Activated CD4-positive, alpha-beta T cell treated with anti-CD3 and anti-CD28 coated beads for 1 hour (primary cell): ENCODE measurements around the gene CACHD1.
"Not testable (repeated sequence)": the region's sequence is repeated elsewhere in the genome, so short reads cannot be mapped to it uniquely, and the experiment has no call there.

Experiments used
- DNase-seq: peaks from one replicate; pipeline ENCODE4 v3.0.0-alpha.2; 2020

The CACHD1 gene

GRCh38 chr1:64598100-64598571, 128.2 kb downstream of the CACHD1 start:
- no peak for DNase-seq

DNA sequence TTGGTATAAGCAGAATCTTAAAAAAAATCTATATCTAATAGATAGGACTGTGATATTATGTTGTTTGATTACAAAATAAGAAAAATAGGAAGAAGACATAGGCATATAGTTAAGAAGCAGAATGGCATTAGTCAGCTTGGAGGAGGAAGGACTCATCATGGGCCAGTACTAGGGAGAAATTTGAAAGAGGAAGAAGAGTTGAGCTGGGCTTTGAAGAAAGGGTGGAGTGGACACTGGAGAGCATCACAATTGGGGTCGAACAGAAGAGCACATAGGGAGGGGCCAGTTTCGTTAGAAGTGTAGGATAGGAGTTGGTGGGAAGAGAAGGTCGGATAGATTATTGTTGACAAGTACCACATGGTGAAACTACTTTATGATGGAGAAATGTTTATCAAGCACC, 129.3 kb downstream of the CACHD1 start:
- DNase-seq: no peak

GRCh38 chr1:64601207-64601606, 131.3 kb downstream of the CACHD1 start:
- DNase-seq: no peak

DNA sequence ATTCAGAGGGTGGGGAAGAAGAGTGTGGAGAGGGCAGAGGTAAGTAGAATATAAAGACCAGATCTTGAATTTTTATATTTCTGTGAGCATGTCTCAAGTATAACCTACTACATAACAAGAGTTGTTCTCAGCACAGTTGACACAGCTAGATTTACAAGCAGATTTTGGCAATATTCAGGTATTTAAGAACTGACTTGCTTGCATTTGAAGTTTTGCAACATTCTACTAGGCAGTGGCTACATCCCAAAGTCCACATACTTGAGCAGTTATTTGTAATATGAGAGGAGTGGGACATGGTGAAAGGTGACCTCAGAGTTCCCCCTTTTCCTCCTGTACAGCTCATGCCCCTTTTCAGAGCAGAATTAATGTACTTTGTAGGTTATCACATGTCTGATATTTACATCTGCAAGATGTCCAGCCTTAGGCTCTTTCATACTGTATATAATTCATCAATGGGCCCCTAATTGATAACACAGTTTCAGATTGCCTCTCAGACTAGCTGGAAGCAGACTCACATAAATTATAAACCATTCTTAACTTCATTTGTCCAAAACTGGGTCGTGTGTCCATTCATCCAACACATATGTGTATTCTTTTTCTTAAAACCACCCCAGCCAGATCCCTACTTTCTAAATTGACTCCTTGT, 138.2 kb downstream of the CACHD1 start:
- DNase-seq: no peak

GRCh38 chr1:64608651-64609048, 138.7 kb downstream of the CACHD1 start:
- no peak for DNase-seq

DNA sequence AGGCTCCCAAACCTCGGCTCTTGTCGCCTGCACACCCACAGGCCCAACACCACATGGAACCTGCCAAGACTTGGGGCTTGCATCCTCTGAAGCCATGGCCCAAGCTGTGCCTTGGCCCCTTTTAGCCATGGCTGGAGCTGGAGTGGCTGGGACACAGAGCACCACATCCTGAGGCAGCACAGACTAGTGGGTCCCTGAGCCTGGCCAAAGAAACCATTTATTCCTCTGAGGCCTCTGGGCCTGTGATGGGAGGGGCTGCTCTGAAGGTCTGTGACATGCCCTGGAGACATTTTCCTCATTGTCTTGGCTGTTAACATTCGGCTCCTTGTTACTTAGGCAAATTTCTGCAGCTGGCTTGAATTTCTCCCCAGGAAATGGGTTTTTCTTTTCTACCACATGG, 141.0 kb downstream of the CACHD1 start:
- DNase-seq: not testable (repeated sequence)

GRCh38 chr1:64616039-64616438, 146.1 kb downstream of the CACHD1 start:
- no peak for DNase-seq

- no peak for DNase-seq
Observed at GRCh38 chr1:64623750-64624191, 153.8 kb downstream of the CACHD1 start.

GRCh38 chr1:64624218-64624713, 154.3 kb downstream of the CACHD1 start:
- DNase-seq: no peak

DNA sequence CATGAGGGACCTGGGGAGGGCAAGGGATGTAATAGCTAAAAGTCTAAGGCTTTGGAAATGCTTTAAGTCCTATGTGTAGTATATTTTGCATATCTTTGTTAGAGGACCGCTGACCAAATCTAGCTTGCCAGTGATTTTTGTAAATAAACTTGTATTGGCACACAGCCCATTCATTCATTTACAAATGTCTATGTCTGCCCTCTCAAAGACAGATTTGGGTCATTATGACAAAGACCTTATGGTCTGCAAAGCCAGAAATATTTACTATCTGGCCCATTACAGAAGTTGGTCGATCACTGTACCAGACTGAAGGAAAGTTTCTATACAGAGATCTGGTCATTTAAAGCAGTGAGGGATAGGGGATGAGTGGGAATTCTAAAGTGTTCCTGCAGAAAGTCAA, 154.9 kb downstream of the CACHD1 start:
- no peak for DNase-seq

- no peak for DNase-seq
Observed at GRCh38 chr1:64630611-64631010, 160.7 kb downstream of the CACHD1 start.

GRCh38 chr1:64631346-64632034, 161.6 kb downstream of the CACHD1 start:
- no peak for DNase-seq

GRCh38 chr1:64632936-64633335, 163.0 kb downstream of the CACHD1 start:
- DNase-seq: no peak

- no peak for DNase-seq
Observed at GRCh38 chr1:64645735-64646134, 175.8 kb downstream of the CACHD1 start.

DNA sequence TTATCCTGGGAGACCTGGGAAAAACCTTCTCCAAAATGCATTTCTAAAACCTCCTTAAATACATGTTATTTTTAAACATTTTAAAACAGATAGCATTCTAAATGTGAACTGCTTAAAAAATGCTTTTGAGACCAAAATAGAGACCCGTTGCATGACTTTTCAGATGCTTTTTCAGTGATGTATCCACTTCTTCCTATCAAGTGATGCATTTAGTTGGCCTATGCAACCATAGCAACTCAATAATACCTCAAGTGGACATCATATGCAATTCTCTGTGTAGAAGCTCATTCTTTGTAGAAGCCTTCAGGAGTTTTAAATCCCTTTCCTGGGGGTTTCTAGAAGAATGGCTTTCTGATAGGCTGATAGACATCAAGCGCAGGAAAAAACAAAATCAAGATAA, 180.5 kb downstream of the CACHD1 start:
- DNase-seq: no peak

GRCh38 chr1:64651841-64652240, 181.9 kb downstream of the CACHD1 start:
- no peak for DNase-seq

DNA sequence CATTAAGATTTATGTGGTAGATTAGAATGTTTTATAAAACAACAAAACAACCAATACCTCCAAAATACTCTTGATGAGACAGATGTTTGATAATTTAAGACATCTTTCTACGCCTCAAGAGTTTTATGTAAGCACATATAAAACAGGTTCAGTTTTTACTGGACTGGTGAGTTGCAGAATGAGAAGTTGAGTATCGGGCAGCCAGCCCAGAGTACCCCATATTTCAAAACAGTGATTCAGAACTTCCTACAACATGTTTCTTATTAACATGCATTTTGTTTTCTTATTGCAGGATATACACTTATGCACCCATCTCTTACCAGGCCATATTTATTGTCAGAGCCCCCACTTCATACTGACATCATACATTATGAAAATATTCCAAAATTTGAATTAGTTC, 183.5 kb downstream of the CACHD1 start:
- no peak for DNase-seq

- no peak for DNase-seq
Observed at GRCh38 chr1:64654519-64655341, 184.8 kb downstream of the CACHD1 start.

GRCh38 chr1:64655861-64656260, 185.9 kb downstream of the CACHD1 start:
- no peak for DNase-seq

DNA sequence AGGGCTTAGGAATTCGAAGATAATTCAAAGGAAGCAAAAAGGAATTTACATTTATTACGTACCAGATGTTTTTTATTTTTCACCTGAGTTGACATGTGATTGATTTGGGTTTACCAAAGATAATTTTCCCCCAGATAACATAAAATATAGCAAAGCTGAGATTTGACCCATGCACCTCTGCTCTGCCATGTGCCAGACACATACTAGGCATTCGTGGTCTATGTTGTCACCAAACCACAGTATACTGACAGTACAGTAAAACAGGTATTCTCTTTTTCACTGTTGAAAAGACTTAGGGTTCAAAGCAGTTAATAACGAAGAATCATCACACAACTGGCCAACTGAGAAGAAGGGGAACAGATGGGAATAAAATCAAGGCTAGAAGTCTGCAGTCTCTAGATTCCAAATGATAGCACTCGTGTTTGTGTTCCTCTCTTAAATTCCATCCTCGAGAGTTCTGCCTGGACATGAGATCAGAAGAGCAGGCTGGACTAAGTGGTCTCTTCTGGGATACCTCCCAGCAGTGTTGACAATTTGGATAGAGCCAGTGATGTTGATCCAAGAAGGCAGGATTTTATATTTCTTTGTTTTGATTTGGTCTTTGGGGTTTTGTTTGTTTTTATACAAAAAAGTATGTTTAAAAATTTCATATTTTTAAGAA, 189.7 kb downstream of the CACHD1 start:
- DNase-seq: no peak

- no peak for DNase-seq
Observed at GRCh38 chr1:64663668-64664067, 193.7 kb downstream of the CACHD1 start.

DNA sequence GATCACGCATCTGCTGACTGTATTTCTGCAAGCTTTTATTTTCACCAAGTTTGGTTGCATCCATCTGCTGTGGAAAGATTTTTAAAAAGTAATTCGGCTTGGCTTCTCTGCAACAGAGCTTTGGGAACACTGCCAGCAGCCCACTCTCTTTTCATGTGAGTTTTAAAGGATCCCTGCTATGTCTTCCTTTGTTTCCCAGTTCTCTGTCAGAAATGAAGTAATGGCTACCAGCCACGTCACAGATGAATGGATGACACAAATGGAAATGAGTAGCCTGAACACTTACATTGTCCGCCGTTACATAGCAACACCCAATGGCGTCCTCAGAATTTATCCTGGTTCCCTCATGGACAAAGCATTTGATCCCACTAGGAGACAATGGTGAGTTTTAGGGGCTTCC, 194.4 kb downstream of the CACHD1 start:
- DNase-seq: no peak

DNA sequence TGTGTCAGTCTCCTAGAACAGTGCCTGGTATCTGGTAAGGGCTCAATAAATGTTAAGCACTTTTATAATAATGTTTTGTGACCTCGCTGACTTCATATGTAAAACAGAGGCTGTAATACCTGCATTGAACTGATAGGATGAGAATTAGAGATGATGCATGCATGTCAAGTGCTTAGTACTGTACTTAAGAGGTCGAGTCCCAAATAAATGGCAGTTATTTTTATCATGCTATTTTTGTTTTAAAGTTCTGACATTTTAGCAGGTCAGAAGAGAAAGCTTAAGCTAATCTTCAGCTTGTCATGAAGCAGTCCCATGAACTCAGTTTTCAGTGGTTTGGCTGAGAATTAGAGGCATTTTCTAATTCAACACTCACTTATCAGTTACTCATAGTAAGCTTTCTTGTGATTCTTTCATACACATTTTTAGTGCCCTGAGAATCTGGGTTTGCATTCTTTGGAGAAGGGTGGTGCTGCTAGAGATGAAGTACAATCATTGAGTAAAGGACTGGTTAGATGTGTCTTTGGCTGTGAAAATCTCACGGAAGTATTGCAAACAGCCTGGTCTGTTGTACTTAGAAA, 199.3 kb downstream of the CACHD1 start:
- no peak for DNase-seq
